H1 (cell line): ENCODE data around the gene USF1. TPM values are rescaled to one million over a fixed set of nuclear protein-coding genes. Genes with fewer than 3 reads are reported as not detected.
A peak's percentile ranks its signal among the peaks of the same experiment; 100 is the strongest.

Experiments
- CREB1 ChIP-seq: IDR thresholded peaks from 2 replicates; pipeline ENCODE4 v1.6.1; 2012; ENCODE audit warnings: inconsistent platforms
- GABPA ChIP-seq: IDR thresholded peaks from 2 replicates; pipeline ENCODE4 v1.6.1; 2011; ENCODE audit warnings: mild to moderate bottlenecking, low read length, moderate library complexity, borderline replicate concordance; ENCODE audit not compliant: insufficient read depth
- JUND ChIP-seq: IDR thresholded peaks from 2 replicates; pipeline ENCODE4 v1.6.1; 2011; ENCODE audit warnings: mild to moderate bottlenecking, improper control_type of control experiment, low read length
- NANOG ChIP-seq: IDR thresholded peaks from 2 replicates; pipeline ENCODE4 v1.6.1; 2011; ENCODE audit warnings: low read length, low read depth, mild to moderate bottlenecking, inconsistent platforms; ENCODE audit not compliant: insufficient read depth, poor library complexity, severe bottlenecking
- PHF8 ChIP-seq: fragments of 200-600 bp; sonication (generic); conservative IDR thresholded peaks from 2 replicates; pipeline ENCODE4 v1.7.1; 2012; ENCODE audit warnings: low read depth, mild to moderate bottlenecking, inconsistent platforms, low read length, moderate library complexity
- RAD21 ChIP-seq, 2 experiments: IDR thresholded peaks in 1 of 2; conservative IDR thresholded peaks in 1 of 2; 2 replicates each; pipeline ENCODE4 v1.6.1; 2011; ENCODE audit warnings: low read depth in 2 of 2, low read length in 2 of 2, improper control_type of control experiment in 1 of 2, inconsistent platforms in 1 of 2, mild to moderate bottlenecking in 1 of 2, moderate library complexity in 1 of 2
- SAP30 ChIP-seq: fragments of 300-600 bp; sonication (generic); IDR thresholded peaks from 2 replicates; pipeline ENCODE4 v1.7.1; 2012; ENCODE audit warnings: low read length, moderate library complexity, mild to moderate bottlenecking, inconsistent platforms; ENCODE audit not compliant: insufficient read depth, insufficient replicate concordance
- SIRT6 ChIP-seq: IDR thresholded peaks from one replicate; pipeline ENCODE4 v1.7.1; 2012; ENCODE audit warnings: low read length, inconsistent platforms
- TBP ChIP-seq: IDR thresholded peaks from 2 replicates; pipeline ENCODE4 v1.6.1; 2011; ENCODE audit warnings: low read depth, low read length, improper control_type of control experiment
- USF2 ChIP-seq: IDR thresholded peaks from 2 replicates; pipeline ENCODE4 v1.6.1; 2011; ENCODE audit warnings: low read length, improper control_type of control experiment
- ZNF274 ChIP-seq: IDR thresholded peaks from 2 replicates; pipeline ENCODE4 v1.7.0; 2012; ENCODE audit warnings: low read length, borderline replicate concordance; ENCODE audit errors: extremely low read depth
- polyA plus RNA-seq, 7 experiments: library from polyadenylated mRNA; depleted of rRNA in 3 of 7; stranded (reverse) in 5 of 7; unstranded in 2 of 7; fragments of >200 nt in 5 of 7; fragments of 200-250 nt in 2 of 7; gene quantifications; 1 replicate in 5 of 7; 2 replicates in 1 of 7; 4 replicates in 1 of 7; pipeline versions ENCODE4 v1.2.1 to v1.2.3, GENCODE V29; 2011 to 2013; ENCODE audit warnings: missing spikeins in 2 of 7, mixed read lengths in 2 of 7
- total RNA-seq: library from RNA; stranded (reverse); fragmentation: NEBNext Ultra II Directional; extraction: Animal tissue kit (Norgen Biotek cat#: 25700); gene quantifications from 2 replicates; pipeline ENCODE4 v1.2.1, GENCODE V29; 2021
- TF ChIP-seq, protein P1 (sequence below): IDR thresholded peaks from 2 replicates; pipeline ENCODE4 v1.6.1; 2012; ENCODE audit warnings: low read length, inconsistent platforms
- TF ChIP-seq, protein P2 (sequence below), 3 experiments: IDR thresholded peaks; 1 replicate in 2 of 3; 2 replicates in 1 of 3; pipeline versions ENCODE4 v1.5.1 to v1.6.1; 2011; ENCODE audit warnings: low read length in 3 of 3, mild to moderate bottlenecking in 3 of 3, inconsistent platforms in 2 of 3, low read depth in 1 of 3, moderate library complexity in 1 of 3; ENCODE audit not compliant: insufficient read depth in 1 of 3; ENCODE audit errors: control extremely low read depth in 1 of 3

Gene USF1
- total and polyA plus RNA-seq, 2 of the 8 experiments (the other 6 are each of a cell fraction or from before 2014, with no cell fraction given): 45.7 to 68.9 TPM

DNA sequence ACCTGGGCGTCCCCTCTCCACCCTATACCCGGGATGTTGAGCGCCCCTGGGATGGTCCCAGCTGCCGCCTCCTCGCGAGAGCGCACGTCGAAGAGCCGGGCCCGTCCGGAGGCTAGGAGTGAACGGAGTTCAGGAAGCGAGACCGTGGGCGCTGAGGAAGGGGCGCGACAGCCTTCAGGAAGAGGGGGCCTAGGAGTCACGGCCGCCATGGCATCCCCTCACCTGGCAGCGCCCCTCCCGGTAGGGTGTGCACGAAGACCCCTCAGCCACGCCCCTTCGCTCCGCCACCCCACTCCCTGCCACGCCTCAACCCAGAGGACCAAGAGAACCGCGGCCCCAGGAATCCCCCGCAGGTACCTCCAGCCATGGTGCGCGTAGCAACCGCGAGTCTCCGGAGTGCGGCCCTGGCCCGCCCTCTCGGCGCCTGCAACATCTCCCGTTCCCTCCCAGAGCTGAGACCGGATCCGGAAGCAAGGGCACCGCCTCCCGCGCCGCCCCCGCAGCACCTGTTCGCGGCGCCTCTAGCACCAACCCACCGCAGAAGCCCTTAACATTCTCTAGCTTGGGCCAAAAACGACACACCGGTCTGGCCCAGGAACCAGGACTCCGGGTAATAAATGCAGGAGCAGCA, 7.1 kb downstream of the USF1 start, which contains the start of gene TSTD1 (continued):
- TF ChIP-seq, protein P1, sequence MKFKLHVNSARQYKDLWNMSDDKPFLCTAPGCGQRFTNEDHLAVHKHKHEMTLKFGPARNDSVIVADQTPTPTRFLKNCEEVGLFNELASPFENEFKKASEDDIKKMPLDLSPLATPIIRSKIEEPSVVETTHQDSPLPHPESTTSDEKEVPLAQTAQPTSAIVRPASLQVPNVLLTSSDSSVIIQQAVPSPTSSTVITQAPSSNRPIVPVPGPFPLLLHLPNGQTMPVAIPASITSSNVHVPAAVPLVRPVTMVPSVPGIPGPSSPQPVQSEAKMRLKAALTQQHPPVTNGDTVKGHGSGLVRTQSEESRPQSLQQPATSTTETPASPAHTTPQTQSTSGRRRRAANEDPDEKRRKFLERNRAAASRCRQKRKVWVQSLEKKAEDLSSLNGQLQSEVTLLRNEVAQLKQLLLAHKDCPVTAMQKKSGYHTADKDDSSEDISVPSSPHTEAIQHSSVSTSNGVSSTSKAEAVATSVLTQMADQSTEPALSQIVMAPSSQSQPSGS: no peak
- TF ChIP-seq CREB1: no peak
- TF ChIP-seq SAP30: peak; percentile 58
- TF ChIP-seq, protein P2, sequence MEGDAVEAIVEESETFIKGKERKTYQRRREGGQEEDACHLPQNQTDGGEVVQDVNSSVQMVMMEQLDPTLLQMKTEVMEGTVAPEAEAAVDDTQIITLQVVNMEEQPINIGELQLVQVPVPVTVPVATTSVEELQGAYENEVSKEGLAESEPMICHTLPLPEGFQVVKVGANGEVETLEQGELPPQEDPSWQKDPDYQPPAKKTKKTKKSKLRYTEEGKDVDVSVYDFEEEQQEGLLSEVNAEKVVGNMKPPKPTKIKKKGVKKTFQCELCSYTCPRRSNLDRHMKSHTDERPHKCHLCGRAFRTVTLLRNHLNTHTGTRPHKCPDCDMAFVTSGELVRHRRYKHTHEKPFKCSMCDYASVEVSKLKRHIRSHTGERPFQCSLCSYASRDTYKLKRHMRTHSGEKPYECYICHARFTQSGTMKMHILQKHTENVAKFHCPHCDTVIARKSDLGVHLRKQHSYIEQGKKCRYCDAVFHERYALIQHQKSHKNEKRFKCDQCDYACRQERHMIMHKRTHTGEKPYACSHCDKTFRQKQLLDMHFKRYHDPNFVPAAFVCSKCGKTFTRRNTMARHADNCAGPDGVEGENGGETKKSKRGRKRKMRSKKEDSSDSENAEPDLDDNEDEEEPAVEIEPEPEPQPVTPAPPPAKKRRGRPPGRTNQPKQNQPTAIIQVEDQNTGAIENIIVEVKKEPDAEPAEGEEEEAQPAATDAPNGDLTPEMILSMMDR (IDR thresholded peaks at IDR 0.05; ENCODE audit: control extremely low read depth in 1 of 3, insufficient read depth in 1 of 3, low read depth in 1 of 3, low read length in 3 of 3): peak in 1 of 3 experiments; percentile 34; a peak in 2 of 4 replicates
- no peak; the same call in 1 of the 2 replicates for TF ChIP-seq PHF8
- no peak for TF ChIP-seq NANOG
- peak; percentile 87; the same call in 1 of the 2 replicates for TF ChIP-seq GABPA
- TF ChIP-seq TBP: 0 out of 2 replicates have a peak, but pooled peaks have one; percentile 13
- no peak for TF ChIP-seq USF2
- TF ChIP-seq RAD21 (IDR thresholded peaks at IDR 0.05 in 1 of 2, conservative IDR thresholded peaks at IDR 0.05 in 1 of 2; ENCODE audit: low read depth in 2 of 2, low read length in 2 of 2): peak in 1 of 2 experiments; percentile 3; a peak in 1 of 4 replicates
- no peak for TF ChIP-seq ZNF274
- TF ChIP-seq JUND: no peak
- TF ChIP-seq SIRT6: no peak
